ENCODE results near the gene MTUS2.

GRCh38 chr13:29508876-29509252, 688.7 kb downstream of the MTUS2 start:
- TF ChIP-seq CTCF (conservative IDR thresholded peaks at IDR 0.05 in 1 of 2, IDR thresholded peaks at IDR 0.05 in 1 of 2; ENCODE audit: low read depth in 1 of 2, low read length in 2 of 2) (no peak), EZH2 (IDR thresholded peaks at IDR 0.05; ENCODE audit: low read length, missing control alignments) (no peak)
